ENCODE data around the gene ZMIZ1.

ZMIZ1 gene

DNA sequence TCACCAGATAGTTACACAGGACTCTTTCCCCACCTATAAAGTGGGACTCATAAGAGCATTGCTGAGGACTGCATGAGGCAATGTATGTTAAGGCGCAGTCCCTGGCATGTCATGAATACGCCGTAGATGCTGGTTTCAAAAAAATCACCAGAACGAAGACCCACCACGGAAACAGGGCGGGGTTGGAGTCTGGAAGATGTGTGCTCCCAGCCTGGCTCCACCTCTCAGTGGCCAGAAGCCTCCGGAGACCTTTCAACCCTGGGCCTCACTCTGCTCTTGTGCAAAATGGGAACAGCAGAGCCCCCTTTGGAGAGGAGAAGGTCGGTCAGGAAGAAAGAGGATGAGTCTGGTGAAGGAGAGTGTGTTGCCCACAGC is 12.4 kb upstream of the ZMIZ1 start (continued):
- TF ChIP-seq, protein P1, sequence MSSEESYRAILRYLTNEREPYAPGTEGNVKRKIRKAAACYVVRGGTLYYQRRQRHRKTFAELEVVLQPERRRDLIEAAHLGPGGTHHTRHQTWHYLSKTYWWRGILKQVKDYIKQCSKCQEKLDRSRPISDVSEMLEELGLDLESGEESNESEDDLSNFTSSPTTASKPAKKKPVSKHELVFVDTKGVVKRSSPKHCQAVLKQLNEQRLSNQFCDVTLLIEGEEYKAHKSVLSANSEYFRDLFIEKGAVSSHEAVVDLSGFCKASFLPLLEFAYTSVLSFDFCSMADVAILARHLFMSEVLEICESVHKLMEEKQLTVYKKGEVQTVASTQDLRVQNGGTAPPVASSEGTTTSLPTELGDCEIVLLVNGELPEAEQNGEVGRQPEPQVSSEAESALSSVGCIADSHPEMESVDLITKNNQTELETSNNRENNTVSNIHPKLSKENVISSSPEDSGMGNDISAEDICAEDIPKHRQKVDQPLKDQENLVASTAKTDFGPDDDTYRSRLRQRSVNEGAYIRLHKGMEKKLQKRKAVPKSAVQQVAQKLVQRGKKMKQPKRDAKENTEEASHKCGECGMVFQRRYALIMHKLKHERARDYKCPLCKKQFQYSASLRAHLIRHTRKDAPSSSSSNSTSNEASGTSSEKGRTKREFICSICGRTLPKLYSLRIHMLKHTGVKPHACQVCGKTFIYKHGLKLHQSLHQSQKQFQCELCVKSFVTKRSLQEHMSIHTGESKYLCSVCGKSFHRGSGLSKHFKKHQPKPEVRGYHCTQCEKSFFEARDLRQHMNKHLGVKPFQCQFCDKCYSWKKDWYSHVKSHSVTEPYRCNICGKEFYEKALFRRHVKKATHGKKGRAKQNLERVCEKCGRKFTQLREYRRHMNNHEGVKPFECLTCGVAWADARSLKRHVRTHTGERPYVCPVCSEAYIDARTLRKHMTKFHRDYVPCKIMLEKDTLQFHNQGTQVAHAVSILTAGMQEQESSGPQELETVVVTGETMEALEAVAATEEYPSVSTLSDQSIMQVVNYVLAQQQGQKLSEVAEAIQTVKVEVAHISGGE (tag by site-specific recombination; conservative IDR thresholded peaks at IDR 0.05; ENCODE audit: low read depth), result no peak
- no peak for TF ChIP-seq INSM2 (tag by site-specific recombination; IDR thresholded peaks at IDR 0.05)

GRCh38 chr10:79056736-79057391 is 11.9 kb upstream of the ZMIZ1 start:
- TF ChIP-seq EGR2 (tag by site-specific recombination; IDR thresholded peaks at IDR 0.05; ENCODE audit: low read depth) (0 out of 2 replicates have a peak, but pooled peaks have one; percentile 8), HOXC10 (CRISPR knock-in tag; IDR thresholded peaks at IDR 0.05) (no peak)
- Histone ChIP-seq H3K27ac (ENCODE audit: extremely low read depth, low read depth, low read length) (no peak overlapping the region), H3K4me1 (ENCODE audit: control insufficient read depth, insufficient read depth, low read length) (no peaks in the 10 kb centered on the region), H3K4me3 (ENCODE audit: low read depth, low read length) (no peak overlapping the region), H3K36me3 (ENCODE audit: control insufficient read depth in 2 of 2, insufficient read depth in 1 of 2, low read length in 2 of 2) (no peaks in the 10 kb centered on the region), H3K9me3 (ENCODE audit: control insufficient read depth, insufficient read depth, low read depth, low read length) (no peaks in the 10 kb centered on the region)
- POLR2A ChIA-PET, result no interaction called here
- CTCF ChIA-PET, result no interaction called here

- Histone ChIP-seq H3K4me3 (ENCODE audit: low read depth, low read length) (no peak overlapping the region), H3K4me1 (ENCODE audit: control insufficient read depth, insufficient read depth, low read length) (no peaks in the 10 kb centered on the region), H3K27ac (ENCODE audit: extremely low read depth, low read depth, low read length) (no peak overlapping the region), H3K36me3 (ENCODE audit: control insufficient read depth in 2 of 2, insufficient read depth in 1 of 2, low read length in 2 of 2) (no peaks in the 10 kb centered on the region), H3K9me3 (ENCODE audit: control insufficient read depth, insufficient read depth, low read depth, low read length) (no peaks in the 10 kb centered on the region)
- CTCF ChIA-PET, result no interaction called here
- POLR2A ChIA-PET, result no interaction called here
- no peak for TF ChIP-seq ZNF510 (tag by site-specific recombination; IDR thresholded peaks at IDR 0.05; ENCODE audit: insufficient replicate concordance)
- no peak for TF ChIP-seq ZNF629 (tag by site-specific recombination; IDR thresholded peaks at IDR 0.05)
- TF ChIP-seq ZNF514 (tag by site-specific recombination; IDR thresholded peaks at IDR 0.05), result no peak
- TF ChIP-seq RBAK (tag by site-specific recombination; IDR thresholded peaks at IDR 0.05), result no peak
- TF ChIP-seq ZNF585B (tag by site-specific recombination; IDR thresholded peaks at IDR 0.05), result no peak
- TF ChIP-seq, protein P2, sequence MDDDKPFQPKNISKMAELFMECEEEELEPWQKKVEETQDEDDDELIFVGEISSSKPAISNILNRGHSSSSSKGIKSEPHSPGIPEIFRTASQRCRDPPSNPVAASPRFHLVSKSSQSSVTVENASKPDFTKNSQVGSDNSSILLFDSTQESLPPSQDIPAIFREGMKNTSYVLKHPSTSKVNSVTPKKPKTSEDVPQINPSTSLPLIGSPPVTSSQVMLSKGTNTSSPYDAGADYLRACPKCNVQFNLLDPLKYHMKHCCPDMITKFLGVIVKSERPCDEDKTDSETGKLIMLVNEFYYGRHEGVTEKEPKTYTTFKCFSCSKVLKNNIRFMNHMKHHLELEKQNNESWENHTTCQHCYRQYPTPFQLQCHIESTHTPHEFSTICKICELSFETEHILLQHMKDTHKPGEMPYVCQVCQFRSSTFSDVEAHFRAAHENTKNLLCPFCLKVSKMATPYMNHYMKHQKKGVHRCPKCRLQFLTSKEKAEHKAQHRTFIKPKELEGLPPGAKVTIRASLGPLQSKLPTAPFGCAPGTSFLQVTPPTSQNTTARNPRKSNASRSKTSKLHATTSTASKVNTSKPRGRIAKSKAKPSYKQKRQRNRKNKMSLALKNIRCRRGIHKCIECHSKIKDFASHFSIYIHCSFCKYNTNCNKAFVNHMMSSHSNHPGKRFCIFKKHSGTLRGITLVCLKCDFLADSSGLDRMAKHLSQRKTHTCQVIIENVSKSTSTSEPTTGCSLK (tag by site-specific recombination; IDR thresholded peaks at IDR 0.05), result no peak
- no peak for TF ChIP-seq GLI4 (tag by site-specific recombination; IDR thresholded peaks at IDR 0.05)
- no peak for TF ChIP-seq ZNF362 (tag by site-specific recombination; IDR thresholded peaks at IDR 0.05)
- TF ChIP-seq ZNF548 (tag by site-specific recombination; IDR thresholded peaks at IDR 0.05), result no peak
- no peak for TF ChIP-seq ZBTB10 (tag by site-specific recombination; IDR thresholded peaks at IDR 0.05)
- no peak for TF ChIP-seq SP2 (tag by site-specific recombination; IDR thresholded peaks at IDR 0.05)
- no peak for TF ChIP-seq ZNF2 (tag by site-specific recombination; IDR thresholded peaks at IDR 0.05)
- TF ChIP-seq ZBTB17 (tag by site-specific recombination; IDR thresholded peaks at IDR 0.05), result no peak
- no peak for TF ChIP-seq ZNF48 (tag by site-specific recombination; IDR thresholded peaks at IDR 0.05)
- no peak for TF ChIP-seq HOXC10 (CRISPR knock-in tag; IDR thresholded peaks at IDR 0.05)
- TF ChIP-seq HOXA7 (CRISPR knock-in tag; IDR thresholded peaks at IDR 0.05; ENCODE audit: borderline replicate concordance), result no peak
These were observed 11.1 kb upstream of the ZMIZ1 start for GRCh38 chr10:79057481-79058275.

Data from HEK293 (cell line).